GM04504 (cell line): ENCODE measurements around the gene FUT1.
A peak's percentile ranks its signal among the peaks of the same experiment; 100 is the strongest.
"Not testable (repeated sequence)": the region's sequence is repeated elsewhere in the genome, so short reads cannot be mapped to it uniquely, and the experiment has no call there.

ENCODE experiments used
- DNase-seq: peaks from one replicate; pipeline ENCODE4 v3.0.0-alpha.2; 2012; ENCODE audit warnings: low read depth

Gene FUT1

GRCh38 chr19:48768171-48768753 is 15.8 kb upstream of the FUT1 start:
- DNase-seq: not testable (repeated sequence)

GRCh38 chr19:48765816-48766215 is 13.4 kb upstream of the FUT1 start:
- not testable (repeated sequence) for DNase-seq

GRCh38 chr19:48760504-48761205 is 8.2 kb upstream of the FUT1 start:
- DNase-seq: no peak

- no peak for DNase-seq
Measured at GRCh38 chr19:48757741-48758144, 5.3 kb upstream of the FUT1 start.

- DNase-seq: no peak
Measured at GRCh38 chr19:48757089-48757675, 4.7 kb upstream of the FUT1 start.

GRCh38 chr19:48756686-48757085 is 4.2 kb upstream of the FUT1 start:
- DNase-seq: no peak

- no peak for DNase-seq
Measured at GRCh38 chr19:48756212-48756611, 3.8 kb upstream of the FUT1 start.

GRCh38 chr19:48755787-48756186 is 3.3 kb upstream of the FUT1 start:
- no peak for DNase-seq

- no peak for DNase-seq
Measured at GRCh38 chr19:48755084-48755641, 2.7 kb upstream of the FUT1 start, which contains the start of gene FGF21. Gene FGF21 (plus strand): TSS chr19:48755524. CDS start chr19:48756237, 713 bp downstream.

GRCh38 chr19:48751845-48752495 is 471 bp downstream of the FUT1 start:
- no peak for DNase-seq

- DNase-seq: no peak
Measured at GRCh38 chr19:48750771-48751504, 1.5 kb downstream of the FUT1 start.

- DNase-seq: no peak
Measured at GRCh38 chr19:48750351-48750750, 2.1 kb downstream of the FUT1 start.

GRCh38 chr19:48749571-48750198 is 2.8 kb downstream of the FUT1 start:
- DNase-seq: no peak

- peak; percentile 38 for DNase-seq
Measured at GRCh38 chr19:48746738-48747575, 5.5 kb downstream of the FUT1 start, which contains the start of gene IZUMO1. Gene IZUMO1 (minus strand): TSS chr19:48746909. CDS start chr19:48745859, 1,050 bp downstream.

GRCh38 chr19:48746110-48746509 is 6.3 kb downstream of the FUT1 start:
- no peak for DNase-seq

- no peak for DNase-seq
Measured at GRCh38 chr19:48745208-48745995, 7.0 kb downstream of the FUT1 start.

GRCh38 chr19:48742096-48742495 is 10.3 kb downstream of the FUT1 start:
- no peak for DNase-seq

- DNase-seq: no peak
Measured at GRCh38 chr19:48741129-48741999, 11.1 kb downstream of the FUT1 start.
